Stimulated activated CD4-positive, alpha-beta T cell treated with anti-CD3 and anti-CD28 coated beads, Interleukin-1b, Interleukin-23, amount 100 ng/mL, for 24 hours (primary cell): ENCODE measurements around the gene POLR1G.
A peak's percentile ranks its signal among the peaks of the same experiment; 100 is the strongest.
"Not testable (repeated sequence)": the region's sequence is repeated elsewhere in the genome, so short reads cannot be mapped to it uniquely, and the experiment has no call there.

Experiments
- DNase-seq, 4 experiments: peaks; one replicate each; pipeline ENCODE4 v3.0.0-alpha.2; 2020; ENCODE audit warnings: low read depth in 4 of 4, low spot score in 1 of 4

Gene POLR1G

GRCh38 chr19:45395821-45396617 lies 10.4 kb upstream of the POLR1G start:
- DNase-seq: no peak

DNA sequence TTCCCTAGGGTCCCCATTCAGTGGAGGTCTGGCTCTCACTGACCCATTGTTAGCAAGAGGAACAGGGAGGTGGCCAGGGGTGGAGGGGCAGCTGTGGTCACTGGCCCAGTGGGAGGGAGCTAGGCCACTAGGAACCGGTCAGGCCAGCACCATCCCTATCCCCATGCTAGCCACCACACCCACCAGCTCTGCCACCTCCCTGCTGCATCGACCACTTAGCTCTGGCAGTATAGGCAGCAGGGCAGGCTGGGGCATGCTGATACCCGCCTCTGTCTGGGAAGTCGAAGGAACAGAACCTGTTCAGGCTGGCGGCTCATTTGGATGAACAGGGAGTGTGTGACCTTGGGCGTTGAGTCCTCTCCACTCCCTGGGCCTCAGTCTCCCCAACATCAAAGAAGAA lies 6.3 kb upstream of the POLR1G start:
- DNase-seq: no peak

DNA sequence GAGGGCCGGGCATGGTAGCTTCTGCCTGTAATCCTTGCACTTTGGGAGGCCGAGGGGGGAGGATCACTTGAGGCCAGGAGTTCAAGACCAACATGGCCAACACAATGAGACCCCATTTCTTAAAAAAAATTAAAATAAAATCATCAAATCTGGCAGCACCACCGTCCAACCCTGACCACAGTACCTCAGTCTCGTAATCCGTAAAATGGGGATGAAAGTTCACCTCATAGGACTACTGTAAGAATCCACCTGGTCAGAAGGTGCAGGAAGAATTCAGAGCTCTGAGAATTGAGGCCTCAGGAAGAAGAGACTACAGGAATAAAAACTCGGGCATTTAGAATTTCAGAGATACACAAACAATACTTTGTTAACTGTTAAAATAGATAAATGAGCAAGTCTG lies 4.6 kb upstream of the POLR1G start:
- no peak for DNase-seq

DNA sequence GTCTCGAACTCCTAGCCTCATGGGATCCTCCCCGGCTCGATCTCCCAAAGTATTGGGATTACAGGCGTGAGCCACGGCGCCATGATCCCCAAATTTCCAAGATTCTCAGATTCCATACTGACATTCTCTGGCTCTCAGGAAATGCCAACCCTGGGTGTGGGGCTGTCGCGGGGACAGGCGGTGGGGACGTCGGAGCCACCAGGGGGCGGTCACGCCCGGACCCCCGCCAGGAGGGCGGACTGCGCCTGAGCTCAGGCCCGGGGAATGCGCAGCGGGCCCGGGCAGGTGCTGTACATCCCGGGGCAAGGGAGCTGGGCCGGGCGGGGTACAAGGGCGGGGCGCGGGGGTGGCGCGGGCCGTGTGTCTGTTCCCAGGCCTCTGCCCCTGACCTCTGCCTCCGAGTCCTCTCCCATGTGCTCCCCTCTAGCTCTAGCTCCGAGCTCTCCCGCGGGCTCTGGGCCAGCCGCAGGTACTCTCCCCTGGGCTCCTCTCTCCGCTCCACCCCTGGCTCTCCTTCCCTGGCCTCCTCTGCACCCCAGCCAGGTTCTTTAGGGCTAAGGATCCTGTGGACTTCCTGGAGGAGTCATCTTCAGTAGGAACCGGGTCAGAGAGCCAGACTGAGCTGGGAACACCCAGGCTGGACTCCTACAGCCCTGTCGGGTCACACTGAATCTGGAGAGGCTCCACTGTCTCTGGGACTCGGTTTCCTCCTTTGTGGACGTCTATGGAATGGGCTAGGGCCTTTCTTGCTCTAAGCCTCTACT lies 4.0 kb upstream of the POLR1G start:
- no peak for DNase-seq

DNA sequence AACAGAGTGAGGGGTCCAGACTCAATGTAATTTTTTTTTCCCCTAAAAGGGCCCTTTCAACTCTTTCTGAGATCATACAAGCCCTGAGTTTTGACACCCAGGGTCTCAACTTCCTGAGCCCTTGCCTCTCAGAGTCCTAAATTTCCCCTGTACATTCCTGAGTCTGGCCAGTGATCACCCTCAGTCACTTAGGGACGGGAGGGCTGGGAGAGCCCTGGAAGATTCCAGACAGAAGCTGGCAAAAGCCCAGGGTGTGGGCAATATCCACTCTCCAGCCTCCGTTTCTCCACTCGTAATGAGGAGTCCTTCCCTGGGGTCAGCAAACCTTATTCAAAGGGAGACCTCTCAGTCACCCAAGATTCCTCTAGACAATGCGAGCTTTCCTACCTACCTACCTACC lies 3.2 kb upstream of the POLR1G start:
- no peak for DNase-seq

DNA sequence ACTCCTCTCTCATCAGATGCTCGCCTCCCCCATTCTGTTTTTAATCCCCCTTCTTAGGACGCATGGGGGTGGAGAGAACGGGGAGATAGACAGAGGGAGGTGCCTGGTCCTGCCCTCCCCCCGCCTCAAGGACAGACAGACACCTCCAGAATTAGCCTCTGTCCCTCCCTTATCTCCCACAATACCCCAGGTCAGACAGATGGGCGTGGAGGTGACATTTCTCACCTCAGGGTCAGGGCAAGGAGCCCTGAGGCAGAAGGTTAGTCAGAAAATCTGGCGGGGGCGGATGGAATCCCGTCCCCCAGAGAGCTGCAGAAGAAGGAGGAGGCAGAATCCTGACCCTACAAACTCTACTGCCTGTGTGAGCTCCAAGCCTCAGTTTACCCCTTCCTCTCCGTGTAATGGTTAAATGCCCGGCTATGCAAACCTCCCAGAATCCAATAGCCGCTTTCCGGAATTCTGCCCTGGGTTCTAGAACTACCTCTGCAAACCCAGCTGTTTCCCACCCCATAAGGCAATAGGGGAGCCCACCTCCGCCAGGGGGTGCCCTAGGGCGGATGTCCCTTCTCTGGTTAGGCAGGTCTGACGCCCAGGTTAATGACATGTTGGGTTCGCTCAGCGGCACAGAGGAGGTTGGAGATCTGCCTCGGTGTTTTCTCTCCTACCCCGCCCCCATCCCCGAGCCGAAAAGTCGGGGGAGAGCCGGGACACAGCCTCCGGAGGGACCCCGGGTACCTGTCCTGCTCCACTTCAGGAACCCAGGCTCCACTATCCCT lies 2.5 kb upstream of the POLR1G start:
- peak in 1 of 4 experiments; percentile 54 for DNase-seq

- peak in 2 of 4 experiments; percentile 38 to 57 for DNase-seq
Measured at GRCh38 chr19:45404557-45405434, 1.6 kb upstream of the POLR1G start, which contains the start of gene PPP1R13L. Gene PPP1R13L (minus strand): TSS chr19:45405069. CDS start chr19:45398318, 6,751 bp downstream.

DNA sequence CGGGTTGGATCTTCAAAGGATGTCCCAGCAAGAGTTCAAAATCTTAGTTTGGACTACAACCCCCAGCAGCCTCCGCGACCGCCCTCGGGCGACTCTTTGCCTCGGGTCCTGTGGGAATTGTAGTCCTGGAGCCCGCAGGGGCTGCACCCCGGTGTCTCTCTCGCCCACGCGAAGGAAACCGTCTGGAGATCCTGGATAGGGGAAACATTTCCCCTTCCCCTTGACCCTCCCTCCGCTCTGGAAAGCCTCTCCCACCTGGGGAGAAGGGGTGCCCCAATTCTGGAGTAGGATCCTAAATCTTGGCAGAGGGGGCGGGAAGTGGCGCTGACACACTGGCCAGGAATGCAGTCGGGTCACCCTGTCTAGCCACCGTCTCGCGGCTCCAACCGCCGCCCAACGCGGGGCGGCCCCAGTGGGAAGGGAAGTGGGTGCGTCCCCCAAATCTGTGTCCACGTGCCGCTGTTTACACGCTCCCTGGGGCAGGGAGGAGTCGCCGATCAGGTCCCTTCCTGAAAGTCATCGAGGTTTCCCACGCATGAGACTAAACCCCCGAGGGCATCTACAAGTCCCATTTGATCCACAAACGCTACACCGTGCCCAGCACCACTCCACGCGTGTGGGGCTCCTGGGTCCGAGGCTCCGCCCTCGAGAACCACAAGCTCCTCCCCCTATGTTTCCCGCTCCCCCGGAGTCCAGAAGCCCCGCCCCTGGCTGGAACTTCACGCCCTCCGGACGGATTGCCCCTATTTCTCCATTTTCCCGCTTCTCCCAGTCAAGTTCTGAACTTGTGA lies 814 bp upstream of the POLR1G start:
- peak; percentile 48 to 76 (median 68) for DNase-seq

DNA sequence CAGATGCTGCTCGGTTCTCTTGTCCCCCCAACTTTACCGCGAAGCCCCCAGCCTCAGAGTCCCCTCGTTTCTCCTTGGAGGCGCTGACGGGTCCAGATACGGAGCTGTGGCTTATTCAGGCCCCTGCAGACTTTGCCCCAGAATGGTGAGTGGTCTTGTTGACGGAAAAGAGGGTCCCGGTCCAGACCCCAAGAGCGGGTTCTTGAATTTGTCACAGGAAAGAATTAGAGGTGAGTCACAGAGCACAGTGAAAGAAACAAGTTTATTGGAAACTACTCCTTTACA lies 589 bp downstream of the POLR1G start:
- DNase-seq: no peak

- not testable (repeated sequence) for DNase-seq
Measured at GRCh38 chr19:45407585-45407984, 1.1 kb downstream of the POLR1G start.

DNA sequence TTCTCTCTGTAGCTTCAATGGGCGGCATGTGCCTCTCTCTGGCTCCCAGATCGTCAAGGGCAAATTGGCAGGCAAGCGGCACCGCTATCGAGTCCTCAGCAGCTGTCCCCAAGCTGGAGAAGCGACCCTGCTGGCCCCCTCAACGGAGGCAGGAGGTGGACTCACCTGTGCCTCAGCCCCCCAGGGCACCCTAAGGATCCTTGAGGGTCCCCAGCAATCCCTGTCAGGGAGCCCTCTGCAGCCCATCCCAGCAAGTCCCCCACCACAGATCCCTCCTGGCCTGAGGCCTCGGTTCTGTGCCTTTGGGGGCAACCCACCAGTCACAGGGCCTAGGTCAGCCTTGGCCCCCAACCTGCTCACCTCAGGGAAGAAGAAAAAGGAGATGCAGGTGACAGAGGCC lies 1.7 kb downstream of the POLR1G start:
- DNase-seq: no peak

DNA sequence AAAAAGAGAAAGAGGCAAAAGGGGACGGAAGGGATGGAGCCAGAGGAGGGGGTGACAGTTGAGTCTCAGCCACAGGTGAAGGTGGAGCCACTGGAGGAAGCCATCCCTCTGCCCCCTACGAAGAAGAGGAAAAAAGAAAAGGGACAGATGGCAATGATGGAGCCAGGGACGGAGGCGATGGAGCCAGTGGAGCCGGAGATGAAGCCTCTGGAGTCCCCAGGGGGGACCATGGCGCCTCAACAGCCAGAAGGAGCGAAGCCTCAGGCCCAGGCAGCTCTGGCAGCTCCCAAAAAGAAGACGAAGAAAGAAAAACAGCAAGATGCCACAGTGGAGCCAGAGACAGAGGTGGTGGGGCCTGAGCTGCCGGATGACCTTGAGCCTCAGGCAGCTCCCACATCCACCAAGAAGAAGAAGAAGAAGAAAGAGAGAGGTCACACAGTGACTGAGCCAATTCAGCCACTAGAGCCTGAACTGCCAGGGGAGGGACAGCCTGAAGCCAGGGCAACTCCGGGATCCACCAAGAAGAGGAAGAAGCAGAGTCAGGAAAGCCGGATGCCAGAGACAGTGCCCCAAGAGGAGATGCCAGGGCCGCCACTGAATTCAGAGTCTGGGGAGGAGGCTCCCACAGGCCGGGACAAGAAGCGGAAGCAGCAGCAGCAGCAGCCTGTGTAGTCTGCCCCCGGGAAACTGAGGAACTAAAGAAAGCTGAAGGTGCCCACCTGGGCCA lies 2.5 kb downstream of the POLR1G start:
- DNase-seq: no peak

GRCh38 chr19:45409557-45409920 lies 3.1 kb downstream of the POLR1G start:
- DNase-seq: no peak

DNA sequence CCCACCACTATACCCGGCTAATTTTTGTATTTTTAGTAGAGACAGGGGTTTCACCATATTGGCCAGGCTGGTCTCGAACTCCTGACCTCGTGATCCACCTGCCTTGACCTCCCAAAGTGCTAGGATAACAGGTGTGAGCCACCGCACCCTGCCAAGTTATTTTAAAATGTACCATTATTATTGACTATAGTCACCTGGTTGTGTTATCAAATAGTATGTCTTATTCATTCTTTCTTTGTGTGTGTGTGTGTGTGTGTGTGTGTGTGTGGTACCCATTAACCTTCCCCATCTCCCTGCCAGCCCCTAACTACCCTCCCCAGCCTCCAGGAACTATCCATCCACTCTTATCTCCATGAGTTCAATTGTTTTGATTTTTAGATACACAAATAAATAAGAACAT lies 3.9 kb downstream of the POLR1G start:
- DNase-seq: not testable (repeated sequence)

DNA sequence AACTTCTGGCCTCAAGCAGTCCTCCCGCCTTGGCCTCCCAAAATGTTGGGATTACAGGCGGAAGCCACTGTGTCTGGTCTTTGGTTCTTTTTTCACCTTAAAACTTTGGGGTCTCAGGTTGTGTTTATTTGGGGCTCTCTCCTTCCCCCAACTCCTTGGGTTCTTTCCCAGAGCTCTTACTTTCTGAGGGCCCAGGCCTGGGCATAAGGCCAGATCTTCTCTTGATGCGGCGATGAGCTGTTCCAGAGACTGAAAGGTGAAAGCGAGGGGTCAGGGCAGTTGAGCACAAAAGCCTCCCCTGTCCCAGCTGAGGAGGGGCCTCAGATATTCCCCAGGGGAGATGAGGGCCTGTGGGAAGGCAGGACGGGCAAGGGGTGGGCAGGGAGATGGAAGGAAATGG lies 7.1 kb downstream of the POLR1G start:
- DNase-seq: no peak

- DNase-seq: no peak
Measured at GRCh38 chr19:45414468-45414867, 8.0 kb downstream of the POLR1G start.

GRCh38 chr19:45417151-45417550 lies 10.7 kb downstream of the POLR1G start:
- no peak for DNase-seq

DNA sequence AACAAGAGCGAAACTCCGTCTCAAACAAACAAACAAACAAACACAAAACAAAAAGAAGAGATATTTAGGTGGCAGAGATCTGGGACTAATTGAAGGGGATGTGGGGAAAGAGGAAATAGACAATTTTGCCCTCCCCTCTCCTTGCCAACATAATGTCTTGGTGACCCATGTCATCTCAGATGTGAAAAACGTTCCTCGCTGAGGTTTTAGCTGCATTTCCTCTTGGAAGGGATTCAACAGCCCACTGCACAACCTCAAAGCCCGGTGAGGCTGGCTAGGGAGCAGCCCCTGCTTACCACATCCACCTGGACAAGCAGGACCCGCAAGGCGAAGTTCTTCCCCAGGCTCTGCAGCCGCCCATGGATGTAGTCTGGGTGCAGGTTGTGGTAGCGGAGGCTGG lies 12.4 kb downstream of the POLR1G start:
- no peak for DNase-seq

DNA sequence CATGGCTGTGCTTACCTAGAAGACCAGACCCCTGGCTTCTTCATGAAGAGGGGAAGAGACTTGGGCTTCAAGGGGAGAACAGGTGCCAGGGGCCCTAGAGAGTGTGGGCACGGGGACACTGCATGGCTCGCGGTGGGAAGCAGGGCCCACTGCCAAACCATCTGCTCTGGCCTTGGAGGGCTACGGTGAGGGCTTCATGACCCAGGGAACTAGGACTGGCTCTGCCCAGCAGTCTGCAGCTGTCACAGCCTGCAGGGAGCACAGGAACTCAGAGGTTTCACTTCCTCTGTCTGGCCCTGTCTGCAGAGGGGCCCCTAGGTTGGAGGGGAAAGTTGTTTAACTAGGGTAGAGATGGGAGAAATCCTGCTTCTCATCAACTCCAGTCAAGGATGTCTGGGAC lies 13.0 kb downstream of the POLR1G start:
- no peak for DNase-seq

GRCh38 chr19:45419895-45420294 lies 13.5 kb downstream of the POLR1G start:
- no peak for DNase-seq
